ELF-1 (cell line): ENCODE measurements around the gene LARP4.

Source experiments
- DNase-seq: peaks from one replicate; pipeline ENCODE4 v3.0.0-alpha.2; 2016; ENCODE audit warnings: low read depth, low spot score

Gene LARP4

DNA sequence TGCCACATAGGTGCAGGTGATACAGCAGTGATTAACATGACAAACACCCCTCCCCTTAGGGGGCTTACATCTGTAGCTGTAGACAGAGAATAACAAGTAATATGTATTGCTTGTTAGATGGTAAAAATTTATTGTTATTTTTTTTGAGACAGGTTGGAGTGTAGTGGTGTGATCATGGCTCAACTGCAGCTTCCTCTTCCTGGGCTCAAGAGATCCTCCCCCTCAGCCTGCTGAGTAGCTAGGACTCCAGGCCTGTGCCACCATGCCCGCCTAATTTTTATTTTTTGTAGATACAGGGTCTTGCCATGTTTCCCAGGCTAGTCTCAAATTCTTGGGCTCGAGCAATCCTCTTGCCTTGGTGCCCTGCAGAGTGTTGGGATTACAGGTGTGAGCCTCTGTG, 123.9 kb downstream of the LARP4 start:
- no peak for DNase-seq

DNA sequence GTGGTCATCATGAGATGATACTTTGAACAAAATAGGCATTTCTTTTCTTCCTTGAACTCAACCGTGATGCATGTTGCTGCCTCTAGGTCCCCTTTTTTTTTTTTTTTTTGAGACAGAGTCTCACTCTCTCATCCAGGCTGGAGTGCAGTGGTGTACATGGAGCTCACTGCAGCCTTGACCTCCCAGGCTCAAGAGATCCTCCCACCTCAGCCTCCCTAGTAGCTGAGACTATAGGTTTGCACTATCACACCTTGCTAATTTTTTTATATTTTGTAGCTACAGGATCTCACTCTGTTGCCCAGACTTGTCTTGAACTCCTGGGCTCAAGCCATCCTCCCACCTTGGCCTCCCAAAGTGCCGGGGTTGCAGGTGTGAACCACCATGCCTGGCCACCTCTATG, 124.7 kb downstream of the LARP4 start:
- DNase-seq = no peak

GRCh38 chr12:50527359-50527726, 126.7 kb downstream of the LARP4 start:
- DNase-seq = no peak

DNA sequence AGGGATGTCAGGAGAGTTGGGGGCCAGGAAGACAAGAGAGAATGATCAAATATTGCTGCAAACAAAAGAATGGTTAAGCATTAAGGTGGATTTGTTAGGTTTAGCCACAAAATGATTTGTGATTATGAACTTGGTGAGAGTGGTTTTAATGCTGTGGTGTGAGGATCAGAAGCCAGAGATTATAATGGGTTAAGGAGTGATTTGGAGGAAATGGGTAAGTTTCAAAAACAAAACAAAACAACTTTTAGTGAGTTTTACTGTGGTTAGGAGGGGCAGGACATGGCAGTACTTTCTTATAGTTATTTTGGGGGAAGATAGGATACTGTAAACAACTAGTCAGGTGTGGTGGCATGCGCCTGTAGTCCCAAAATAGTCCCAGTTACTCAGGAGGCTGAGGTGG, 128.1 kb downstream of the LARP4 start:
- no peak for DNase-seq

GRCh38 chr12:50529345-50529744, 128.7 kb downstream of the LARP4 start:
- DNase-seq = no peak
